ENCODE measurements around the gene THAP12. TPM values are rescaled to one million over a fixed set of nuclear protein-coding genes. Genes with fewer than 3 reads are reported as not detected.

The THAP12 gene
- total and polyA plus RNA-seq, 4 donors: 5.6 to 21.9 (median 13.7) TPM

GRCh38 chr11:76400967-76401366, 20.0 kb upstream of the THAP12 start:
- no peaks in the 10 kb centered on the region for H3K27me3 ChIP-seq (ENCODE audit: control insufficient read depth in 4 of 4, insufficient read depth in 4 of 4, low read length in 3 of 4)
- H3K9me3 ChIP-seq (ENCODE audit: control insufficient read depth in 4 of 4, low read length in 3 of 4): no peaks in the 10 kb centered on the region
- no peaks in the 10 kb centered on the region for H3K36me3 ChIP-seq (ENCODE audit: control insufficient read depth in 4 of 4, insufficient read depth in 3 of 4, low read depth in 1 of 4, low read length in 3 of 4)
- H3K27ac ChIP-seq (ENCODE audit: low read depth in 1 of 2, low read length in 2 of 2): no peak overlapping the region
- WGBS: 89% methylated on average over 1 of the region's 1 CpG
- H3K4me3 ChIP-seq (ENCODE audit: low read depth in 1 of 3, low read length in 3 of 3): no peak overlapping the region
- TF ChIP-seq EGR1 (IDR thresholded peaks at IDR 0.05; ENCODE audit: low read depth in 2 of 2) (no peak), TAF1 (conservative IDR thresholded peaks at IDR 0.05) (no peak), ATF3 (IDR thresholded peaks at IDR 0.05) (no peak), JUND (IDR thresholded peaks at IDR 0.05) (no peak)
- TF ChIP-seq, protein P1, sequence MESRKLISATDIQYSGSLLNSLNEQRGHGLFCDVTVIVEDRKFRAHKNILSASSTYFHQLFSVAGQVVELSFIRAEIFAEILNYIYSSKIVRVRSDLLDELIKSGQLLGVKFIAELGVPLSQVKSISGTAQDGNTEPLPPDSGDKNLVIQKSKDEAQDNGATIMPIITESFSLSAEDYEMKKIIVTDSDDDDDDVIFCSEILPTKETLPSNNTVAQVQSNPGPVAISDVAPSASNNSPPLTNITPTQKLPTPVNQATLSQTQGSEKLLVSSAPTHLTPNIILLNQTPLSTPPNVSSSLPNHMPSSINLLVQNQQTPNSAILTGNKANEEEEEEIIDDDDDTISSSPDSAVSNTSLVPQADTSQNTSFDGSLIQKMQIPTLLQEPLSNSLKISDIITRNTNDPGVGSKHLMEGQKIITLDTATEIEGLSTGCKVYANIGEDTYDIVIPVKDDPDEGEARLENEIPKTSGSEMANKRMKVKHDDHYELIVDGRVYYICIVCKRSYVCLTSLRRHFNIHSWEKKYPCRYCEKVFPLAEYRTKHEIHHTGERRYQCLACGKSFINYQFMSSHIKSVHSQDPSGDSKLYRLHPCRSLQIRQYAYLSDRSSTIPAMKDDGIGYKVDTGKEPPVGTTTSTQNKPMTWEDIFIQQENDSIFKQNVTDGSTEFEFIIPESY (IDR thresholded peaks at IDR 0.05): no peak
- TF ChIP-seq, protein P2, sequence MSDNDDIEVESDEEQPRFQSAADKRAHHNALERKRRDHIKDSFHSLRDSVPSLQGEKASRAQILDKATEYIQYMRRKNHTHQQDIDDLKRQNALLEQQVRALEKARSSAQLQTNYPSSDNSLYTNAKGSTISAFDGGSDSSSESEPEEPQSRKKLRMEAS (IDR thresholded peaks at IDR 0.05): no peak
- H3K9ac ChIP-seq (ENCODE audit: low read depth in 1 of 2, low read length in 2 of 2): no peak overlapping the region
- no peak for DNase-seq (ENCODE audit: low spot score)
- H3K4me1 ChIP-seq (ENCODE audit: control insufficient read depth in 4 of 4, insufficient read depth in 4 of 4, low read length in 3 of 4): no peaks in the 10 kb centered on the region

DNA sequence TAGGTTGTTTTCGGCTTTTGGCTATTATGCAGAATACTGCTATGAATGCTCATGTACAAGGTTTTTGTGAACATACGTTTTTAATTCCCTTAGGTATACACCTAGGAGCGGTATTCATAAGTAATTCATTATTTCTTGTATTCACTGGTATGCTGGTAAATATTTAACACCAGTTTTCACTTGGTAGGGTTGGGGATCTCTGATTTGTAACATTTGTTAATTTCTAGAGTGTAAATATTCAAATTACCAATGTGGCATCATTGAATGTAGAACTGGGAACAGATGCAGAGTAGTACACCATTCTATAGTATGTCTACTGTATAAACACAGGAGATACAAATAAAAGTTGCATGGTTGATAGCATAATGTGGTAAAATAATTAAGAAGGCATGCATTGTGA, 16.5 kb upstream of the THAP12 start:
- no peaks in the 10 kb centered on the region for H3K36me3 ChIP-seq (ENCODE audit: control insufficient read depth in 4 of 4, insufficient read depth in 3 of 4, low read depth in 1 of 4, low read length in 3 of 4)

More for the DNA sequence above, 16.5 kb upstream of the THAP12 start:
- TF ChIP-seq FOXA2 (IDR thresholded peaks at IDR 0.05) (no peak), REST (IDR thresholded peaks at IDR 0.05) (no peak), GABPA (IDR thresholded peaks at IDR 0.05 in 1 of 2, conservative IDR thresholded peaks at IDR 0.05 in 1 of 2) (no peak), TAF1 (conservative IDR thresholded peaks at IDR 0.05) (no peak), ATF3 (IDR thresholded peaks at IDR 0.05) (no peak), CTCF (IDR thresholded peaks at IDR 0.05; ENCODE audit: low read depth, low read length, missing input control) (no peak), RXRA (IDR thresholded peaks at IDR 0.05) (no peak), RAD21 (IDR thresholded peaks at IDR 0.05) (no peak), EGR1 (IDR thresholded peaks at IDR 0.05; ENCODE audit: low read depth in 2 of 2) (no peak), NR2F2 (IDR thresholded peaks at IDR 0.05) (no peak), HNF4A (conservative IDR thresholded peaks at IDR 0.05) (no peak), HNF4G (IDR thresholded peaks at IDR 0.05) (no peak), JUND (IDR thresholded peaks at IDR 0.05) (no peak), FOXA1 (IDR thresholded peaks at IDR 0.05) (no peak), SP1 (IDR thresholded peaks at IDR 0.05) (no peak), YY1 (IDR thresholded peaks at IDR 0.05) (no peak)
- TF ChIP-seq, protein P2 (IDR thresholded peaks at IDR 0.05): no peak
- TF ChIP-seq, protein P1 (IDR thresholded peaks at IDR 0.05): no peak
- Histone ChIP-seq H3K9me3 (ENCODE audit: control insufficient read depth in 4 of 4, low read length in 3 of 4) (no peaks in the 10 kb centered on the region), H3K27me3 (ENCODE audit: control insufficient read depth in 4 of 4, insufficient read depth in 4 of 4, low read length in 3 of 4) (no peaks in the 10 kb centered on the region), H3K27ac (ENCODE audit: low read depth in 1 of 2, low read length in 2 of 2) (no peak overlapping the region), H3K4me1 (ENCODE audit: control insufficient read depth in 4 of 4, insufficient read depth in 4 of 4, low read length in 3 of 4) (no peaks in the 10 kb centered on the region), H3K9ac (ENCODE audit: low read depth in 1 of 2, low read length in 2 of 2) (no peak overlapping the region), H3K4me3 (ENCODE audit: low read depth in 1 of 3, low read length in 3 of 3) (no peak overlapping the region)
- no peak for DNase-seq (ENCODE audit: low spot score)
- 92% methylated on average over 3 of the region's 3 CpGs for WGBS

Data from liver (tissue), 9 donors.